Duodenal mucosa (tissue), 2 donors: ENCODE data around the gene THADA.
"Not testable (repeated sequence)": the region's sequence is repeated elsewhere in the genome, so short reads cannot be mapped to it uniquely, and the experiment has no call there.

Experiments used
- H3K27ac ChIP-seq: one replicate; pipeline ENCODE4 v1.7.0; 2013; ENCODE audit warnings: low read depth, low read length
- H3K27me3 ChIP-seq, 2 donors: one replicate each; pipeline ENCODE4 v1.7.0; 2013; ENCODE audit warnings: low read length in 2 of 2, control low read depth in 1 of 2; ENCODE audit not compliant: insufficient read depth in 2 of 2, control insufficient read depth in 1 of 2
- H3K36me3 ChIP-seq, 2 donors: one replicate each; pipeline ENCODE4 v1.7.0; 2013; ENCODE audit warnings: low read length in 2 of 2, control low read depth in 1 of 2; ENCODE audit not compliant: insufficient read depth in 2 of 2, control insufficient read depth in 1 of 2
- H3K4me1 ChIP-seq, 2 donors: one replicate each; pipeline ENCODE4 v1.7.0; 2013; ENCODE audit warnings: low read length in 2 of 2, control low read depth in 1 of 2; ENCODE audit not compliant: insufficient read depth in 2 of 2, control insufficient read depth in 1 of 2
- H3K4me3 ChIP-seq, 2 donors: one replicate each; pipeline ENCODE4 v1.7.0; 2013; ENCODE audit warnings: low read length in 2 of 2, low read depth in 1 of 2
- H3K9ac ChIP-seq, 2 donors: one replicate each; pipeline ENCODE4 v1.7.0; 2013; ENCODE audit warnings: low read length in 2 of 2, low read depth in 1 of 2
- H3K9me3 ChIP-seq, 2 donors: one replicate each; pipeline ENCODE4 v1.7.0; 2013; ENCODE audit warnings: low read length in 2 of 2, control low read depth in 1 of 2; ENCODE audit not compliant: control insufficient read depth in 1 of 2

The THADA gene

DNA sequence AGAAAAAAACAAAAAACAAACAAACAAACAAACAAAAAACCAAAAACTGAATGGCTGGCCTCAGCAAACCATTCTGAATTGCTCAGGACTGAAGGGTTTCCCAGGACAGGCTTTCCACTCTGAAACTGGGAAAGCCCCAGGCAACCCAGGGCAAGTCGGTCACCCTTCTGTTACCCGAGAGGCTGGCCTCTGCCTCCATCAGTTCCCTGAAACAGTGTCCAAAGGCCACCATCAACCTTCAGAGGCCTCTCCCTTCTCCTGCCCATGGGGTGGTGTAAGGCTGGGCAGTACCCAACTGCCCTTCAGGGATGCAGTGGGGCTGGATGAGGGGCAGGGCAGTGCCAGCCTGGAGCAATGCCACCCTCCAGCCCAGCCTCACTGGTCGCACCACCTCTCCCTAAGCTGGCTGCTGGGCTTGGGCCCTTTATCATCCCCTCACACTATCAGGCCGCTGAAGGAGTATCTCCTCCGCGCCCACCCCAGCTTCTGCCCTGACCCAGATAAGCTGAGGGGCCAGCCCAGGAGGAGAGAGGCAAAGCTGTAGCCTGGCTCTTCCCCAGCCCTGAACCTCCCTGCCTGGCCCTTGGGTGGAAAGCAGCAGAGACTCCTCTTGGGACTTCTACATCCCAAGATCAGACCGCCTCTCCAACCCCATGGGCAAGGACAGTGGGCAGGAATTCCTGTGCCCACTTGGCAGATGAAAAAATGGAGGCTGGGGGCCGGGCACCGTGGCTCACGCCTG, 405.4 kb downstream of the THADA start:
- H3K27me3 ChIP-seq: no peaks in the 10 kb centered on the region
- H3K27ac ChIP-seq: no peak overlapping the region
- peak overlapping the region in 1 of 2 donors; percentile 25 for H3K9ac ChIP-seq
- no peaks in the 10 kb centered on the region for H3K36me3 ChIP-seq
- peaks cover 67 to 73% of the 10 kb centered on the region in 2 donors for H3K4me1 ChIP-seq
- H3K4me3 ChIP-seq: no peak overlapping the region
- H3K9me3 ChIP-seq: no peaks in the 10 kb centered on the region

GRCh38 chr2:43189861-43190260, 406.0 kb downstream of the THADA start:
- not testable (repeated sequence) for H3K27ac ChIP-seq, H3K9ac ChIP-seq, H3K36me3 ChIP-seq, H3K4me3 ChIP-seq, H3K27me3 ChIP-seq, H3K9me3 ChIP-seq
- peaks cover 68 to 73% of the 10 kb centered on the region in 2 donors for H3K4me1 ChIP-seq

DNA sequence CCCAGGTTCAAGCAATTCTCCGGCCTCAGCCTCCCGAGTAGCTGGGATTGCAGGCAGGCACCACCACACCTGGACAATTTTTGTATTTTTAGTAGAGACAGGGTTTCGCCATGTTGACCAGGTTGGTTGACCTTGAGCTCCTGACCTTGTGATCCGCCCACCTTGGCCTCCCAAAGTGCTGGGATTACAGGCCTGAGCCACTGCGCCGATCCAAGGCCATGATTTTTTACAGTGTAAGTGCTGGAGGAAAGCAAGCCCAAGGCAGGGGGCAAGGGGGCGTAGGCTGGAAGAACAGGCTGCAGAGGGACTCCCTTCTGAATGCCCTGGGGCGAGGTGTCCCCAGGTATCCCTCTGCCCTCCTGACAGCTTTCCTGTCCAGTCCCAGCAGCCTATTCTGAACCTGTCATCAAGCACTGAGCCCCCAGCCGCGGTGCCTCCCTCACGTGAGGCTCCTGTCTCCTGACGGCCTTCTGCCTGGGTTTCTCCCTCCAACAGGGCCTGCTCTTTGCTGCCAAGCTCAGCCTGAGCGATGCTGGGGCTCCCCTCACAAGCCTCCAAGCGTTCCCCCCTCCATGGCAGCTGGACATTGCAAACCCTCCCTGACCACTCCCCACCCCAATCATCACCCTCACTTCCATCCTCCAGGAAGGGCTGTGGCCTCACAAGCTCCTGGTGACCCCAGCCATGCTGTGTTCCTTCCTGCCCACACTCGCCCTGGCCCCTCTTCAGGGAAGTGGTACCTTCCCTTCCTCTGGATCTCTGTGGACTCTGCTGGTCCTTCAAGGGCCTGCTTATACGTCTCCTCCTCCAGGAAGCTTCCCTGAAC, 407.1 kb downstream of the THADA start:
- peaks cover 70% of the 10 kb centered on the region in 2 donors for H3K4me1 ChIP-seq
- H3K9me3 ChIP-seq: no peaks in the 10 kb centered on the region
- H3K27me3 ChIP-seq: no peaks in the 10 kb centered on the region
- H3K27ac ChIP-seq: no peak overlapping the region
- H3K9ac ChIP-seq: no peak overlapping the region
- H3K4me3 ChIP-seq: no peak overlapping the region
- no peaks in the 10 kb centered on the region for H3K36me3 ChIP-seq

DNA sequence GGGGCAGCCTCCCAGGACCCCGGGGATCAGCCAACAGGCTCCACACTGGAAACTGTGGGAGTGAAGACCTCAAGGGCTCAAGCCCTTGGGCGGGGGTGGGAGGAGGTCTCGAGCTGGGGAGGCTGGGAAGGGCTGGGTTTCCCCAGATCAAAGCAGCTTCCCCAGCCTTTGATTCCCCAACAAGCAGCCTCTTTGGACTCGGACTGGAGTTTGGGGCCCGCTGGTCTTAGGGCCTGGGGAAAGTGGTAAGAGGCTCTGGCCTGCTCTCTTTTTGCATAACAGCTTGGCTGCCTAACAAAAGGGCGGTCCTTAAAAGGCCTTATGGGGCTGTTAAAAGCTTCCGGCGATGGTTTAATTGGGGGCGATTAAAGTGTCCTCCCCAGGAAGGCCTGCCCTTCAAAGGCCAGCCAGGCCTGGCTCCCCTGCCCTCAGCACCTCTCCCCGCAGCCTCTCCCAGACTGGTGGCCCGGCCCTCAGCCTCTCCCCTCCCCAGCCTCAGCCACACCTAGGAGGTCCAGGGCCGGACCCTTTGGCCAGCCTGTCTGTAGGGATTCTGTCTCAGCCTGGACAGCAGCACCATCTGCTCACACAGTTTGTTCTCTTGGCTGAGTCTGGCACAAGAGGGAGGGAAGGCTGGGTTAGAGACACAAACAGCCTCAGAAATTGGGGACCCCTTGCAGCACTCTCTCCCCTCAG, 409.0 kb downstream of the THADA start:
- peak overlapping the region; percentile 57 for H3K27ac ChIP-seq
- no peaks in the 10 kb centered on the region for H3K36me3 ChIP-seq
- peak overlapping the region; percentile 13 to 44 for H3K9ac ChIP-seq
- no peak overlapping the region for H3K4me3 ChIP-seq
- H3K27me3 ChIP-seq: no peaks in the 10 kb centered on the region
- H3K4me1 ChIP-seq: peaks cover 54 to 56% of the 10 kb centered on the region in 2 donors
- no peaks in the 10 kb centered on the region for H3K9me3 ChIP-seq

DNA sequence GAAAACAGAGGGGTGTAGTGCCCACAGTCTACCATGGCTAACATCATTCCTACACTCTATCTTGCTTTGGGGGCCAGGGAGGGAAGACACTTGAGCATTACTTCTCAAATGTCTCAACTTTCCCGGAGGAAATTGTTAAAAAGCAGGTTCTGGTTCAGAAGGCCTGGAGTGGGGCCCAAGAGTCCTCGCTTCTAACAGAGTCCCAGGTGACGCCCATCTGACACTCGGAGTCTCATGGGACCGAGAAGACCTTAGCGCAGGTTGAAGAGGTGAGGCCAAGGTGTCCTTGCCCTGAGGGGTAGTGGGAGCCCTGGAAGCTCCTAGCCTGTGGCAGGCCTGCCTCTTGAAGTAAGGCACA, 409.5 kb downstream of the THADA start:
- no peak overlapping the region for H3K4me3 ChIP-seq
- peaks cover 49 to 55% of the 10 kb centered on the region in 2 donors for H3K4me1 ChIP-seq
- no peaks in the 10 kb centered on the region for H3K27me3 ChIP-seq
- H3K27ac ChIP-seq: no peak overlapping the region
- H3K36me3 ChIP-seq: no peaks in the 10 kb centered on the region
- no peaks in the 10 kb centered on the region for H3K9me3 ChIP-seq
- peak overlapping the region; percentile 13 to 44 for H3K9ac ChIP-seq

GRCh38 chr2:43185146-43185545, 410.7 kb downstream of the THADA start:
- Histone ChIP-seq H3K4me1 (peaks cover 42 to 51% of the 10 kb centered on the region in 2 donors), H3K4me3 (no peak overlapping the region), H3K27me3 (no peaks in the 10 kb centered on the region), H3K27ac (no peak overlapping the region), H3K9ac (peak overlapping the region; percentile 41 to 51), H3K9me3 (no peaks in the 10 kb centered on the region), H3K36me3 (no peaks in the 10 kb centered on the region)

- no peaks in the 10 kb centered on the region for H3K27me3 ChIP-seq
- no peak overlapping the region for H3K27ac ChIP-seq
- no peaks in the 10 kb centered on the region for H3K9me3 ChIP-seq
- H3K4me1 ChIP-seq: peaks cover 40 to 51% of the 10 kb centered on the region in 2 donors
- H3K9ac ChIP-seq: peak overlapping the region; percentile 41 to 51
- H3K36me3 ChIP-seq: no peaks in the 10 kb centered on the region
- no peak overlapping the region for H3K4me3 ChIP-seq
These were observed 411.4 kb downstream of the THADA start for GRCh38 chr2:43184339-43184895.

- H3K27me3 ChIP-seq: no peaks in the 10 kb centered on the region
- H3K4me3 ChIP-seq: no peak overlapping the region
- H3K9me3 ChIP-seq: no peaks in the 10 kb centered on the region
- H3K36me3 ChIP-seq: no peaks in the 10 kb centered on the region
- H3K27ac ChIP-seq: no peak overlapping the region
- peak overlapping the region; percentile 19 to 51 for H3K9ac ChIP-seq
- peaks cover 47 to 58% of the 10 kb centered on the region in 2 donors for H3K4me1 ChIP-seq
These were observed 412.1 kb downstream of the THADA start for GRCh38 chr2:43183743-43184142.

DNA sequence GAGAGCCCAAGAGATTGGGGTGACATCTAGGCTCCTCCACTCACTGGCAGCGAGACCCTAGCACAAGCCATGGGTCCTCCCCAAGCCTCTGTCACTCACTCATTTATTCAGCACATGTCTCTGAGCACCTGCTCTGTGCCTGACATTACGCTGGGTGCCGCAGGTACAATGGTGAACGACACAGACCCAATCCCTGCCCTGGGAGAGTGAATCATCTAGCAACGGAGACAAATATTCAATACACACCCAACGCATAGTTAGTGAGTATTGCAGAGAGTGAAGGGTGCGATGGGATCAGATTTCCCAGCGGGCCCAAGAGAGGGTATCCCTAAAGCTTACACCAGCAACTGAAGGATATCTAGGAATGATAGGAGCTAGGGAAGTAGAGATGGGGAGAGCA, 414.9 kb downstream of the THADA start:
- H3K9me3 ChIP-seq: no peaks in the 10 kb centered on the region
- H3K4me3 ChIP-seq: no peak overlapping the region
- no peaks in the 10 kb centered on the region for H3K27me3 ChIP-seq
- H3K9ac ChIP-seq: peak overlapping the region in 1 of 2 donors; percentile 20
- no peaks in the 10 kb centered on the region for H3K36me3 ChIP-seq
- H3K4me1 ChIP-seq: peaks cover 53 to 57% of the 10 kb centered on the region in 2 donors
- no peak overlapping the region for H3K27ac ChIP-seq
